Motor neuron (in vitro differentiated cells): ENCODE results near the gene TIMM13. TPM values are rescaled to one million over a fixed set of nuclear protein-coding genes. Genes with fewer than 3 reads are reported as not detected.
A peak's percentile ranks its signal among the peaks of the same experiment; 100 is the strongest.
"Not testable (repeated sequence)": the region's sequence is repeated elsewhere in the genome, so short reads cannot be mapped to it uniquely, and the experiment has no call there.

Source experiments
- ATAC-seq, 8 experiments: fragments of 200-7000 bp; cut with Tn5 transposase; replicated peaks in 6 of 8; 2 replicates each; pipeline ENCODE4 v1.8.0; 2021; ENCODE audit warnings: mild to moderate bottlenecking in 8 of 8, moderate library complexity in 8 of 8
- H3K27ac ChIP-seq, 2 donors: fragments of 250-450 bp; sonication (Bioruptor Pico); 2 replicates each; pipeline ENCODE4 v1.9.0; 2021; ENCODE audit warnings: antibody characterized with exemption in 2 of 2, mild to moderate bottlenecking in 2 of 2, moderate library complexity in 1 of 2
- H3K4me1 ChIP-seq, 2 donors: fragments of 250-450 bp; sonication (Bioruptor Pico); replicated peaks in 1 of 2; 2 replicates each; pipeline ENCODE4 v1.6.1; 2021; ENCODE audit warnings: antibody characterized with exemption in 2 of 2, mild to moderate bottlenecking in 2 of 2, moderate library complexity in 1 of 2
- H3K4me3 ChIP-seq, 5 donors: fragments of 250-450 bp; sonication (Bioruptor Pico); 2 replicates each; pipeline ENCODE4 v1.9.0; 2021; ENCODE audit warnings: antibody characterized with exemption in 5 of 5, mild to moderate bottlenecking in 5 of 5, moderate library complexity in 4 of 5
- WGBS, 10 experiments: fragments of 450-650 bp; shearing (Covaris generic); methylation state at CpG; one replicate each; pipeline ENCODE4 v1.0.0; 2022; 5-methylcytosine and 5-hydroxymethylcytosine counted together
- in situ Hi-C, 9 experiments: fragments of 400-800 bp; cut with MboI; loops; one replicate each; pipeline ENCODE4 v1.15.0; 2021; ENCODE audit warnings: low sequenced_read_pairs in 9 of 9, low pct_unique_long_range_greater_than_20kb in 2 of 9; ENCODE audit not compliant: unreplicated experiment in 9 of 9
- total RNA-seq, 8 experiments: library from RNA; unstranded; fragments of 300-600 nt; gene quantifications; 2 replicates each; pipeline versions ENCODE4 v1.2.3 to v1.2.4, GENCODE V29; 2022

The TIMM13 gene
- total RNA-seq, 8 experiments from 2014 or later: 51.8 to 145 (median 85.3) TPM

- H3K27ac ChIP-seq: no peak overlapping the region
- ATAC-seq: peak; percentile 11 to 53 (median 24)
- peak overlapping the region in 4 of 5 donors; percentile 8 to 82 (median 22) for H3K4me3 ChIP-seq
- in situ Hi-C loops: no loop called here
- H3K4me1 ChIP-seq: peaks cover 27% of the 10 kb centered on the region in 2 donors
- 0 to 40% methylated on average over 3 to 4 of the region's 101 CpGs; no CpG with 5 or more reads in 8 of the 10 experiments for WGBS, 10 experiments
Observed at GRCh38 chr19:2424686-2425621, 2.4 kb downstream of the TIMM13 start.

- in situ Hi-C loops: no loop called here
- H3K27ac ChIP-seq: no peak overlapping the region
- H3K4me3 ChIP-seq: no peak overlapping the region
- whole genome bisulfite sequencing, 10 experiments: 97% methylated on average over 12 of the region's 46 CpGs; no CpG with 5 or more reads in 9 of the 10 experiments
- no peak for ATAC-seq
- H3K4me1 ChIP-seq: peaks cover 27% of the 10 kb centered on the region in 2 donors
Observed at GRCh38 chr19:2423915-2424685, 3.3 kb downstream of the TIMM13 start.

GRCh38 chr19:2423071-2423914 is 4.1 kb downstream of the TIMM13 start:
- Histone ChIP-seq H3K4me1 (peaks cover 19 to 20% of the 10 kb centered on the region in 2 donors), H3K27ac (no peak overlapping the region), H3K4me3 (no peak overlapping the region)
- 63 to 100% (median 90%) methylated on average over 1 to 4 of the region's 19 CpGs; no CpG with 5 or more reads in 3 of the 10 experiments for WGBS, 10 experiments
- in situ Hi-C loops: no loop called here
- no peak for ATAC-seq

GRCh38 chr19:2421581-2422306 is 5.6 kb downstream of the TIMM13 start:
- Histone ChIP-seq H3K4me3 (no peak overlapping the region), H3K27ac (no peak overlapping the region), H3K4me1 (peaks cover 16 to 18% of the 10 kb centered on the region in 2 donors)
- in situ Hi-C loops: no loop called here
- WGBS, 10 experiments: 74 to 100% (median 97%) methylated on average over 1 to 11 of the region's 23 CpGs; no CpG with 5 or more reads in 7 of the 10 experiments
- no peak for ATAC-seq

GRCh38 chr19:2420490-2420889 is 6.9 kb downstream of the TIMM13 start:
- in situ Hi-C loops: no loop called here
- H3K27ac ChIP-seq: no peak overlapping the region
- H3K4me3 ChIP-seq: no peak overlapping the region
- WGBS, 10 experiments: 80 to 92% (median 87%) methylated on average over 1 to 2 of the region's 2 CpGs; no CpG with 5 or more reads in 5 of the 10 experiments
- peaks cover 4 to 9% of the 10 kb centered on the region in 2 donors for H3K4me1 ChIP-seq
- no peak for ATAC-seq

GRCh38 chr19:2419754-2420153 is 7.6 kb downstream of the TIMM13 start:
- peaks cover 1% of the 10 kb centered on the region in 2 donors for H3K4me1 ChIP-seq
- no peak overlapping the region for H3K27ac ChIP-seq
- in situ Hi-C loops: no loop called here
- no peak for ATAC-seq
- WGBS, 10 experiments: 90 to 100% (median 98%) methylated on average over 1 to 5 of the region's 7 CpGs; no CpG with 5 or more reads in 4 of the 10 experiments
- H3K4me3 ChIP-seq: no peak overlapping the region

- no peak overlapping the region for H3K4me3 ChIP-seq
- H3K4me1 ChIP-seq: no peaks in the 10 kb centered on the region
- in situ Hi-C loops: no loop called here
- no peak overlapping the region for H3K27ac ChIP-seq
- peak in 1 of 8 experiments; percentile 7 for ATAC-seq
- 80 to 90% (median 85%) methylated on average over 2 to 10 of the region's 13 CpGs; no CpG with 5 or more reads in 5 of the 10 experiments for WGBS, 10 experiments
Observed at GRCh38 chr19:2417881-2418406, 9.4 kb downstream of the TIMM13 start.

- in situ Hi-C loops, H3K4me1 ChIP-seq, H3K27ac ChIP-seq, H3K4me3 ChIP-seq: not testable (repeated sequence)
- whole genome bisulfite sequencing, 10 experiments: 57 to 100% (median 100%) methylated on average over 1 to 3 of the region's 8 CpGs; no CpG with 5 or more reads in 3 of the 10 experiments
- ATAC-seq: peak in 1 of 8 experiments; percentile 12
Observed at GRCh38 chr19:2417436-2417835, 9.9 kb downstream of the TIMM13 start.

- in situ Hi-C loops: no loop called here
- WGBS, 10 experiments: 85 to 100% (median 94%) methylated on average over 2 to 10 of the region's 19 CpGs; no CpG with 5 or more reads in 7 of the 10 experiments
- peak in 5 of 8 experiments; percentile 10 to 27 (median 17) for ATAC-seq
- Histone ChIP-seq H3K4me1 (no peaks in the 10 kb centered on the region), H3K4me3 (no peak overlapping the region), H3K27ac (no peak overlapping the region)
Observed at GRCh38 chr19:2416321-2417097, 10.9 kb downstream of the TIMM13 start.

GRCh38 chr19:2415973-2416319 is 11.4 kb downstream of the TIMM13 start:
- Histone ChIP-seq H3K4me1 (no peaks in the 10 kb centered on the region), H3K4me3 (no peak overlapping the region), H3K27ac (no peak overlapping the region)
- WGBS, 10 experiments: 80 to 100% (median 87%) methylated on average over 1 to 3 of the region's 6 CpGs; no CpG with 5 or more reads in 7 of the 10 experiments
- in situ Hi-C loops: no loop called here
- ATAC-seq: peak in 1 of 8 experiments; percentile 16

- Histone ChIP-seq H3K4me3 (no peak overlapping the region), H3K4me1 (no peaks in the 10 kb centered on the region), H3K27ac (no peak overlapping the region)
- in situ Hi-C loops: no loop called here
- WGBS, 10 experiments: 88 to 100% (median 96%) methylated on average over 1 to 18 of the region's 29 CpGs; no CpG with 5 or more reads in 6 of the 10 experiments
- ATAC-seq: peak in 1 of 8 experiments; percentile 4
Observed at GRCh38 chr19:2415281-2415972, 12.0 kb downstream of the TIMM13 start.
